ENCODE measurements around the gene EIF5B.
"Not testable (repeated sequence)": the region's sequence is repeated elsewhere in the genome, so short reads cannot be mapped to it uniquely, and the experiment has no call there.

Gene EIF5B

GRCh38 chr2:99337113-99338028 is at the start of gene EIF5B:
Gene EIF5B (plus strand): TSS chr2:99337389. CDS start chr2:99337555, 166 bp downstream.
- DNase-seq (ENCODE audit: low read depth, low spot score): peak; percentile 87

DNA sequence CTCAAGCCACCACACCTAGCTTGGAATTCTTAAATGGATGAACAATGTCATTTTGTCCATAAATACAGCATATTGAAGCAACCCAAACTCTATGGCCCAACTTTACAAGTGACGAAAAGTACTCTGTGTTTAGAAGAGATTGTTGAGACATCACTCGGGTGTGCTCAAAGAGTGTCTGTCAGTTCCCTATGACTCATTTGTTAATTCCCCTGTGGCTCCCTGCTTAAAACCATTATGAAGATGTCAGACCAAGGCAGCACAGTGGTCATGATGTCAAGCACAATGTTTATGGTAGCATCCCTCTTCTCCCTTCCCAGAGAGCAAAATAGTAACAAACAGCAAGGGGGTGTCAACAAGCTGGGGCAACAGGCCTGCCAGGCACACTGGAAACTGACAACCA is 39.2 kb upstream of the EIF5B start:
- no peak for DNase-seq (ENCODE audit: low read depth, low spot score)

GRCh38 chr2:99299580-99299979 is 37.6 kb upstream of the EIF5B start:
- no peak for DNase-seq (ENCODE audit: low read depth, low spot score)

DNA sequence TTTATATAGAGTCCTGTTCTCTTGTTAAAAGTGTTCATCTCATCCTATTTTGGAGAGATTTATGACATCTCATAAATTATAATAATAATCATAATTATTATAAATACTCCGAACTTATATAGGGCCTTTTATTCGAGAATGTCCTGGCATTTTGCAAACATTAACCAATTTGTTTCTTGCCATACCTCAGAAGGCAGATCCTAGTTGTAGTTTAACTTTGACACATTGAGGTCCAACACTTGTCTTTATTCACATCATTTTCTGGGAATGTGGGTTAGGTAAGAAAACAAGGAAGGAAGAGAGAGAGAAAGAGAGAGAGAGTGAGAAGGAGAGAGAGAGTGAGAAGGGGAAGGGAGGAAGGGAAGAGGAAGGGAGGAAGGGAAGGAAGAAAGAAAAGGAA is 36.1 kb upstream of the EIF5B start, which contains the start of gene LYG1:
Gene LYG1 (minus strand): TSS at position 101 of the 400 bp plus-strand sequence. CDS start 5,527 bp downstream, outside the sequence.
- DNase-seq (ENCODE audit: low read depth, low spot score): not testable (repeated sequence)

DNA sequence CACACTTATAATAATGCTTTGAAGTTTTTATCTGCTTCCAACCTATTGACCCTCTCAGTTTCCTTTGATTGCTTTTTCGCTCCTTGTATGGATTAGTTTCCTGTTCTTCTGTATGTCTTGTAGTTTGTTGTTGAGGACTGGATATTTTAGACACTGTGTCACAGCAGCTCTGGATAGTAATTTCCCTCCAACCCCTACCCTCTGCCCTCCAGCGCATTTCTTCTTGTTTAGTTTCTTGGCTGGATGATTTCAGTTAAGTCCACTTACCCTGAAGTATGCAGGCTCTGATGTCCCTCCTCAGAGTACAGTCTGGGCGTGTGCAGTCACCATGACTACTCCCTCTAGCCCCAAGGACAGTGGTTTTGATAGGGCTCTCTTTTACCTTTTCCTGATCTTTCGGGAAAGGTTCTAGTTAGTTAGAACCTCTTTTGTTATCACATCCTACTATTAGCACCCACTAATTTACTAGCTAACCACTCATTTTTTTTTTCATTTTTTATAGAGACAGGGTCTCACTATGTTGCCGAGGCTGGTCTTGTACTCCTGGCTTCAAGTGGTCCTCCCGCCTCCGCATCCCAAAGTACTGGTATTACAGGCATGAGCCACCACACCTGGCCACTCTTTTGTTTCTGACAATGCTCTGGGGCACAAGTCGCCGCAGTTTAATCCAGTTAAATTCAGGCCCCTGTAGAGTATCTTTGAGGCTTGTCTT is 19.9 kb upstream of the EIF5B start:
- DNase-seq (ENCODE audit: low read depth, low spot score): no peak

DNA sequence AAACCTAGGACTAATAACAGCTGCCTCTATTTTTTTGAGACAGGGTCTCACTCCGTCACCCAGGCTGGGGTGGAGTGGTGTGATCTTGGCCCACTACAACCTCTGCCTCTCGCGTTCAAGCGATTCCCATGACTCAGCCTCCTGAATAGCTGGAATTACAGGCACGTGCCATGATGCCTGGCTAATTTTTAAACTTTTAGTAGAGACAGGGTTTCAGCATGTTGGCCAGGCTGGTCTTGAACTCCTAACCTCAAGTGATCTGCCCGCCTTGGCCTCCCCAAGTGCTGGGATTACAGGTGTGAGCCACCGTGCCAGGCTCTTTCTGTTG is 19.4 kb upstream of the EIF5B start:
- not testable (repeated sequence) for DNase-seq (ENCODE audit: low read depth, low spot score)

DNA sequence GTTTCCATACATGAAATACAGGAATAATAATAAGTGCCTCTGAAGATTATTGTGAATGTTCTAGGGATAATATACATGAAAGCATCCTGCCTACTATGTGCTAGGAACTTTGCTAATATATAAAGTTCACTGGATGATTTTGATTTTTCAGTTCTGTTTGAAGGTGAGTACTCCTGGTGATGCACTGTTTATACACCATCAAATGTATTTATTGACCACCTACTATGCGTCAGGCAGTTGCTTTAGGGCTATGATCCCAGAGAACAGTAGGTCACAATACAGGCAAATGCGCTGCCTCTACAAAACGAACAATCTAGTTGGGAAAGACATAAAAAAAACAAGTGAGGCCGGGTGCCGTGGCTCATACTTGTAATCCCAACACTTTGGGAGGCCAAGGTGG is 11.8 kb upstream of the EIF5B start:
- no peak for DNase-seq (ENCODE audit: low read depth, low spot score)

DNA sequence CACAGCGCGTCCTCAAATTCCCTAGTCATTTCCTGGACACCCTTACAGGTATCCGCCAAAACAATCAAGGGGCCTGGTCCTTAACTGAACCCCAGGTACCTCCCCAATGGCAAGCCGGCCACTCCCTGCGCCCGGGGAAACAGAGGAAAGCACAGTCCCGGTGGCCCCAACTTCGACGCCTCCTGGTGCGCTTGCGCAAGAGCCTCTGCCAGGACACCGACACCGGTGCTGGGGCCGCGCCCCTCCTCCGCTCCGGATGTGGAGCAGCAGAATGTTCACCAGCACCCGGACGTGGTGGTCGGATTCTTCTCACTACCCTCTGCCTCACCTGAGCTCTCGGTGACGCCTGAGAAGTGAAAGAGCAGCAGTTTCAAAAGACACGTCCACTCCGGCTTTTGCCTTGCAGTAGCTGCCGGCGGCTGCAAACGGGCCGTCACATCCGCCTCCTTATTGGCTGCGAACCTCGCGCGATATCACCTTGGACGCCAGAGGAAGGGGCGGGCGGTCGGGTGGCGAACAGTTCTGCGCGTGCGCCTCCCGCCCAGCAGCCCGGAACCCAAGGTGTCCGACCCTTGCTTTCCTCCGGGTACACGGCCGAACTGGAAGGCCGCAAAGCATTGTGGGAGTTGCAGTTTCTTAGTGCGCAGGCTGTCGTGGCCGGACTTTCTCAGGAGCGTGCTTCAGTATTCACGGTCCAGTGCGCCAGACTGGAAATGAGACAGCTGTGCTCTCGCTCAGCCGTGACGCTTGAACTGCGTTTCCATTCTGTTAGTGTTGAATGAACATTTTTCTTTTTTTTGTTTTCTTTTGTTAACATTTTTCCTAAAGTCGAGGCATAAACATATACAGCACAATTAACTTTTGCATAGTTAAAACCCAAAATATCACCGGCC is 1.0 kb upstream of the EIF5B start, which contains the start of gene TXNDC9:
Gene TXNDC9 (minus strand): TSS at position 423 of the 893 bp plus-strand sequence. CDS start 3,123 bp downstream, outside the sequence.
- peak; percentile 99 for DNase-seq (ENCODE audit: low read depth, low spot score)

DNA sequence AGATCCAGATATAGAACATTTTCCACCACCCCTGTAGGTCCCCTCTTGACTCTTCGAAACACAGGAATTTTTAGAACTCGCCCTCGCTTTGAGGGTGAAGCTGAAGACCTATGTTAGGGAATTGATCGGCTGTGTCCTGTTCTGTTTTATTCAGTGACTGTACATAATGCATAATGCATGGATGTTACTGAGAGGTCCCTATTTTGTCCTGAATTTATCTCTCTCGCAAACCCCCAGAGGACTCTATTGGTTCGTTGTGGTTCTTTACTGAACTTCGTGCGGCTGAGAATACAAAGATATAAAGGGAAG is 431 bp upstream of the EIF5B start:
- DNase-seq (ENCODE audit: low read depth, low spot score): no peak

DNA sequence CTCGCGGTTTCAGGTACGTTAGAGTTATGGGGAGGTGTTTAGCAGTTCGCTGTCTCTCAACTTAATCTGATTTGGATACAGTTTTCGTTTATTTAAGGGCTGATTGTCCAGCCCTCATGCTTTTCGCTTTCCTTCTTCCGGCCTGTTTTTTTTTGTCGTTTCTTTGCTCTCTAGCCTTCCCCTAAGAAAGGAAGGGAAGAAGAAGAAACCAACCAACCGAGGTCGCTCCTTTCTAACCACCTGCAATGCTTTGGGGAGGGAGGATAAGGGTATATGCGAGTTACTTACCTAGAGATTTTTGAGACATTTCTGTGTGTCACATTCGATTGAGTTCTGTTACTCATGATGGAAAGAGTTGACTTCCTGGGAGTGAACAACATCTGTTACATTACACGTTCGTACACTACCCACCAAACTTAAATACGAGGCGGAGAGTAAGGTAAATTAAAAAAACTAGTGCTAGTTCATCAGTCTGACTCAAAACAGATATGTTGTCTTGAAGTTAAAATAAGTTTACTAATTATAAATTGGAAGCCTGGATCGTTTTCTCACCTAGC is 918 bp downstream of the EIF5B start:
- no peak for DNase-seq (ENCODE audit: low read depth, low spot score)

DNA sequence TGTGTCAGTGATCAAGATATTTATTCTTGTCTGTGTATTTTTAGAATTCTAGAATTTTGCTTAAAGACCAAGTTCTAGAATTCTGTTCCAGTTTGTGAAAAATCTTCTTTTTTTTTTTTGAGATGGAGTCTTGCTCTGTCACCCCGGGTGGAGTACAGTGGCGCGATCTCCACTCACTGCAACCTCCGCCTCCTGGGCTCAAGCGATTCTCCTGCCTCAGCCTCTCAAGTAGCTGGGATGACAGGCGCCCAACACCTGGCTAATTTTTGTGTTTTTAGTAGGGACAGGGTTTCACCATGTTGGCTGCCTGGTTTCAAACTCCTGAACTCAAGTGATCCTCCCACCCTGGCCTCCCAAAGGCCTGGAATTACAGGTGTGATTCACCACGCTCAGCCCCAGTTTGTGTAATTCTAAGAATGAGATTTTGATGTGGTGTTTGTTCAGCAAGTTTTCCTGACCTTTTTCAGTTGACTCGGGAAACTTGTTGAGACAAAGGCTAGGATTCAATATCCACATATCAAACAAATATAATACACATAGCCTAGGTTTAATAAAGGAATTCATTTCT is 3.6 kb downstream of the EIF5B start:
- no peak for DNase-seq (ENCODE audit: low read depth, low spot score)

DNA sequence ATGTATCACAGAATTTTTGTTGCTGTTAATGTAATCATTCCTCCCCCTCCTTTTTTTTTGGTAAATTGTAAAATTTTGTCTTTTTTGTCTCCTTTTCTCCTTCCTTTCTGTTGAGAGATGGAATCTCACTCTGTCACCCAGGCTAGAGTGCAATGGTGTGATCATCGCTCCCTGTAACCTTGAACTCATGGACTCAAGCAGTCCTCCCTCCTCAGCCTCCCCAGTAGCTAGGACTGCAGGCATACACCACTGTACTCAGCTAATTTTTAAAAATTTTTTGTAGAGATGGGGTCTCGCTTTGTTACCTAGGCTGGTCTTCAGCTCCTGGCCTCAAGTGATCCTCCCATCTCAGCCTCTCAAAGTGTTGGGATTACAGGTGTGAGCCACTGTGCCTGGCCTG is 5.3 kb downstream of the EIF5B start:
- no peak for DNase-seq (ENCODE audit: low read depth, low spot score)

DNA sequence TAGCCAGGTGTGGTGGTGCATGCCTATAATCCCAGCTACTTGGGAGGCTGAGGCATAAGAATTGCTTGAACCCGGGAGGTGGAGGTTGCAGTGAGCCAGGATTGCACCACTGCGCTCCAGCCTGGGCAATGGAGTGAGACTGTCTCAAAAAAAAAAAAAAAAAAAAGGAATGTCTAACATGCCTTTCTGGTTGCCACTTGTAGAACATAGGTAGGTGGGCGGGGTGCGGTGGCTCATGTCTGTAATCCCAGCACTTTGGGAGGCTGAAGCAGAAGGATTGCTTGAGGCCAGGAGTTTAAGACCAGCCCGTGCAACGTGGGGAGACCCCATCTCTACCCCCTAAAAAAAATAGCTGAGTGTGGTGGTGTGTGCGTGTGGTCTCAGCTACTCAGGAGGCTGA is 8.3 kb downstream of the EIF5B start:
- not testable (repeated sequence) for DNase-seq (ENCODE audit: low read depth, low spot score)

DNA sequence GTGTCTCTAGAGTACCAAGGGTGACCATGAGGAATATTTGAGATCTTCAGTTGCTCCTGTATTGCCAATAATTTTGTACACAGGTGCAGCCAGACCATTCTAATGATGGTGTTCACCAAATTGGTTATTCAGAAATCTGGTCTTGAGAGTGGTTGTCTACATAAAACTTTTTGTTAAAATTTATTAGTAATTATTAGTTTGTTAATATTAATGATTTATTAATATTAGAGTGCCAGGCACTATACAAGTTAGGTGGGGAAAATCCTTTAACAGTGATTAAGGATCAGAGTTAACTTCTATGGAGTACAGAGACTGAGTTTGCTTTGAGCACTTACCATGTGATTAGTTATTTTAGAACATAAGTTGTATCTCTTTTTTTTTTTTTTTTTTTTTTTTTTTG is 9.0 kb downstream of the EIF5B start:
- DNase-seq (ENCODE audit: low read depth, low spot score): no peak

- no peak for DNase-seq (ENCODE audit: low read depth, low spot score)
These were observed 11.0 kb downstream of the EIF5B start for GRCh38 chr2:99348173-99348572.

- DNase-seq (ENCODE audit: low read depth, low spot score): no peak
These were observed 13.0 kb downstream of the EIF5B start for GRCh38 chr2:99350194-99350593.

- no peak for DNase-seq (ENCODE audit: low read depth, low spot score)
These were observed 16.9 kb downstream of the EIF5B start for GRCh38 chr2:99354070-99354469.

DNA sequence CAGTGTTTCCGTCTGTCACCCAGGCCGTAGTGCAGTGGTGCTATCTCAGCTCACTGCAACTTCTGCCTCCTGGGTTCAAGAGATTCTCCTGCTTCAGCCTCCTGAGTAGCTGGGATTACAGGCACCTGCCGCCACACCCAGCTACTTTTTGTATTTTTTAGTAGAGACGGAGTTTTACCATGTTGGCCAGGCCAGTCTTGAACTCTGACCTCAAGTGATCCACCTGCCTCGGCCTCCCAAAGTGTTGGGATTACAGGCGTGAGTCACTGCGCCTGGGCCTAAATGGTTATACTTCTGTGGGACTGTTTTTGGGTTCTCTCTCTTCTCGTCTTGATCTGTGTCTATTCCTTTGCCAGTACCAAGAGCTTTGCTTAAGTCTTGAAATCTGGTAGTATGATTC is 17.6 kb downstream of the EIF5B start:
- not testable (repeated sequence) for DNase-seq (ENCODE audit: low read depth, low spot score)

GRCh38 chr2:99356853-99357252 is 19.7 kb downstream of the EIF5B start:
- DNase-seq (ENCODE audit: low read depth, low spot score): no peak

GRCh38 chr2:99365661-99366060 is 28.5 kb downstream of the EIF5B start:
- DNase-seq (ENCODE audit: low read depth, low spot score): no peak

- DNase-seq (ENCODE audit: low read depth, low spot score): not testable (repeated sequence)
These were observed 31.7 kb downstream of the EIF5B start for GRCh38 chr2:99368854-99369253.
